Measurements from ENCODE around the gene ZYG11B.

- TF ChIP-seq EZH2phosphoT487 (IDR thresholded peaks at IDR 0.05; ENCODE audit: borderline replicate concordance) (no peak), CTCF (conservative IDR thresholded peaks at IDR 0.05; ENCODE audit: low read length) (no peak)
These were observed 88.2 kb downstream of the ZYG11B start for GRCh38 chr1:52814465-52814864.
